DMS53 treated with DMSO at 0.1 percent for 48 hours (cell line): Measurements from ENCODE around the gene RAPGEF2.
"Not testable (repeated sequence)": the region's sequence is repeated elsewhere in the genome, so short reads cannot be mapped to it uniquely, and the experiment has no call there.

ENCODE experiments used
- DNase-seq: peaks from one replicate; lab custom pipeline; 2025; ENCODE audit not compliant: unreplicated experiment; lab: John Stamatoyannopoulos, UW

RAPGEF2 gene, protein sequence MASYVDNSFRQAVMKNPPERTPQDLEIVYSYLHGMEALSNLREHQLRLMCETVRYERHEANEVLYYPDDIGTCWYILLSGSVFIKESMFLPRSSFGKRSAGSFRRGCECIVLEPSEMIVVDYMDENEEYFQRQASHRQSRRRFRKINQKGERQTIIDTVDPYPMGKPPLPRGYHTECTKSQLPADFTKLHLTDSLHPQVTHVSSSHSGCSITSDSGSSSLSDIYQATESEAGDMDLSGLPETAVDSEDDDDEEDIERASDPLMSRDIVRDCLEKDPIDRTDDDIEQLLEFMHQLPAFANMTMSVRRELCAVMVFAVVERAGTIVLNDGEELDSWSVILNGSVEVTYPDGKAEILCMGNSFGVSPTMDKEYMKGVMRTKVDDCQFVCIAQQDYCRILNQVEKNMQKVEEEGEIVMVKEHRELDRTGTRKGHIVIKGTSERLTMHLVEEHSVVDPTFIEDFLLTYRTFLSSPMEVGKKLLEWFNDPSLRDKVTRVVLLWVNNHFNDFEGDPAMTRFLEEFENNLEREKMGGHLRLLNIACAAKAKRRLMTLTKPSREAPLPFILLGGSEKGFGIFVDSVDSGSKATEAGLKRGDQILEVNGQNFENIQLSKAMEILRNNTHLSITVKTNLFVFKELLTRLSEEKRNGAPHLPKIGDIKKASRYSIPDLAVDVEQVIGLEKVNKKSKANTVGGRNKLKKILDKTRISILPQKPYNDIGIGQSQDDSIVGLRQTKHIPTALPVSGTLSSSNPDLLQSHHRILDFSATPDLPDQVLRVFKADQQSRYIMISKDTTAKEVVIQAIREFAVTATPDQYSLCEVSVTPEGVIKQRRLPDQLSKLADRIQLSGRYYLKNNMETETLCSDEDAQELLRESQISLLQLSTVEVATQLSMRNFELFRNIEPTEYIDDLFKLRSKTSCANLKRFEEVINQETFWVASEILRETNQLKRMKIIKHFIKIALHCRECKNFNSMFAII (N-terminal part only)

DNA sequence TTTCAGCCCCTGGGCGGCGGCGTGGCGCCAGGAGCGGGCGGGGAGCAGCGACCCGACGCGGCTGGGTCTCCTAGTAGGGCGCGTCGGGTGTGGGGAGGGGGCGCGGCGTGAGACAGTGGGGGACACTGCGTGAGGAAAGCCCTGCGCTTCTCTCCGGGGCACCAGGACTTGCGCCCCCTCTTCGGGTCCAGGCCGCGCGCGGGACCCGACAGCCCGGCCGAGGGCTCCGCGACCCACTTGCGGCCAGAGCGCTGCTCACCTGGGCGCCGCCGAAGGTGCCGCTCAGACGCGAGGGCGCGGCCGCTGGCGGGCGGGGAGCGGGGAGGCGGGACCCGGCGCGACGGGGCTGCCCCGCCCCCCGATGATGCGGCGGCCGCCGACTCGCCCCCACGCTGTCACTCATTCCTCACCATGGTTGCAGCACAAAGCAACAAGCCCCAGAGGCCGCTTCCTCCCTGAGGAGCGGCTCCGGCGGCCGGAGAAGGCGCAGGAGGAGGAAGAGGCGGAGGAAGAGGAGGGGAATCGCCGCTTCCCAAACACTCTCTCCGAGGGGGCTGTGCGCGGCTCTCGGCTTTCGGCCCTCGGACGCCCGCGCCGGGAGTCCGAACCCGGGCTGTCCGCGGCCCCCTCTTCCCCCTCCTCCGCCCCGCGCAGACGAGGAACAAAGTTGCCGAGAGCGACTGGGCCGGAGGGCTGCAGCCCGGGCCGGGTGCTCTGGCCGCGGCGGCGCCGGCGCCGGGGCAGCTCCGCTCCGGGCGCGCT is at the start of gene RAPGEF2:
TSS of gene RAPGEF2 (plus strand) at position 458 of the 762 bp plus-strand sequence. CDS start 1,084 bp downstream, outside the sequence.
- peak; percentile 75 for DNase-seq

DNA sequence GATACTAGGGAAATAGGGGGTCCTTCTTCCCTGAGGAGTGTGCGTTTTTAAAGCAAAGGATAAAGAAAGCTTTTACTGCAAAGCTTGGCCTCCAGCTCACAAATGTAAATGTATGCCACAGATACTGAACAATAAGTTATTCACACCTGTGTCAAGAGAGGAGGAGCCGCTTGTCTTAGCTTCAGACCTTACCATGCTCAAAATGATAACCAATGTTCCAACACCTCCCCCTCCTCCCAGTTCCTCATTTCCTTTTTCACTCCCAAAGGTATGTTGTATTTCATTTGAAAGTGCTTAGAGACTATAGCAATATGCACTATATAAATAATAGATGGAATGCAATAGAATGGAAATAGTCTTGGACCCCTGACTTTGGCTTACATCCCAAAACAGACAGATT is 47.0 kb upstream of the RAPGEF2 start:
- no peak for DNase-seq

DNA sequence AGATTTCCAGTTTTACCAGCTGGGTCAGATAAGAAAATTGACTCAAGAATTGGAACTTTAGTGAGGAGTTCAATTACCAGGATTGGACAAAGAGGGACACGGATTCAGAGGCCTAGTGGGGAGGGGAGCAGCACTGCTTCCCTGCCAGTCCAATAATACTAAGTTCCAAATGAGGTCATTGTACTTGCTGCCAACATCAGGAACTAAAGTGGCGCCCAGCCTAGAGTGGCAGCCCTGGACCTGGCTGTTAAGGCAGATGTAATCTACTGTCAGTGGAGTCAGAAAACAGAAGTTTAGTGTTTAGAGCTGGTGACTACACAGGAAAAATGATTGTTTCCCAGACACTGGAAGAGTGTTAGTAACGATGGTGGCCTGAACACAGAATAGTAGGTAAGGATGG is 42.7 kb upstream of the RAPGEF2 start:
- DNase-seq, result no peak

DNA sequence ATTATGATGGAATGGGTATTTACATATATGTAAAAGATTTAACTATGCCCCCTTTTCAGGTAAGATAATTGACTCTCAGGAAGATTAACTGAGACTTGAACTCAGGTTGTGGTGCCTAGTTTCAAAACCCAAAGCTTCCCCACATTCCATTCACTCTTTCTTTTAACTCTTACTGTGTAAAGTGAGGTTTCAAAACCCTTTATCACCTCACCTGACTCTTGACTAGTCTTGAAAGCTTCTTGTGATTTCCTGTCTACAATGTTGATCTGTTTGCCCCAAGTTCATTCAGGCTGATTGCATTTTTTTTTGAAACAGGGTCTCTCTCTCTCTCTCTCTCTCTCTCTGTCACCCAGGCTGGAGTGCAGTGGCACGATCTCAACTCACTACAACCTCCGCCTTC is 40.5 kb upstream of the RAPGEF2 start:
- DNase-seq, result no peak

DNA sequence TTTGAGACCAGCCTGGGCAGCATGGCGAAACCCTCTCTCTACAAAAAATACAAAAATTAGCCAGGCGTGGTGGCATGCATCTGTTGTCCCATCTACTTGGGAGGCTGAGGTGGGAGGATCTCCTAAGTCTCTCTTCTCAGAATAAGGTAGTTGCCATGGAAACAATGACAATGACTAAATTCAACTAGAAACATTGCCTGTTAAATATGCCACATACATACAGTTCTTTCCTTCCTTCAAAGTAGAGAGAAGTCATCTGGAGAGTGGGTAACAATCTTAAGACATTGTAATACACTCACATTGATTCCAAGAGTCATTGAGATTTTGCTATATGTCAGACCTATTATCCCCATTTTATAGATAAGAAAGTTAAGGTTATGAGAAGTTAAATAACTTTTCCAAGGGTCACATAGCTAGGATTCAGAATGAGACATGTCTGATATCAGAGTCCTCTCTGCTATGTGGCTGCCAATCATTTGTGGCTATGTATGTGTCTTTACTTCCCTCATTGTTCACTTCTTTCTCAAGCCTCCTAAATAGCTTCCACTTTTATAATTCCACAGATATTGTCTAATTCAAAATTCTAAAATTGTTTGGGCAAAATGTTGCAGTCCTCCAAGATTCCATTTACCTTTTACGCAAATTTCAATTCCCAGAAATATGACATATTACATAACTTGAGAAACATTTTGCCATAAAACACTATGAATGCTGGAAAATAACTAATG is 37.2 kb upstream of the RAPGEF2 start:
- DNase-seq, result no peak

DNA sequence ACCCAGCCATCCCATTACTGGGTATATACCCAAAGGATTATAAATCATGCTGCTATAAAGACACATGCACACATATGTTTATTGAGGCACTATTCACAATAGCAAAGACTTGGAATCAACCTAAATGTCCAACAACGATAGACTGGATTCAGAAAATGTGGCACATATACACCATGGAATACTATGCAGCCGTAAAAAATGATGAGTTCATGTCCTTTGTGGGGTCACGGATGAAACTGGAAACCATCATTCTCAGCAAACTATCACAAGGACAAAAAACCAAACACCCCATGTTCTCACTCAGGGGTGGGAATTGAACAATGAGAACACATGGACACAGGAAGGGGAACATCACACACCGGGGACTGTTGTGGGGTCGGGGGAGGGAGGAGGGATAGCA is 34.7 kb upstream of the RAPGEF2 start:
- not testable (repeated sequence) for DNase-seq

DNA sequence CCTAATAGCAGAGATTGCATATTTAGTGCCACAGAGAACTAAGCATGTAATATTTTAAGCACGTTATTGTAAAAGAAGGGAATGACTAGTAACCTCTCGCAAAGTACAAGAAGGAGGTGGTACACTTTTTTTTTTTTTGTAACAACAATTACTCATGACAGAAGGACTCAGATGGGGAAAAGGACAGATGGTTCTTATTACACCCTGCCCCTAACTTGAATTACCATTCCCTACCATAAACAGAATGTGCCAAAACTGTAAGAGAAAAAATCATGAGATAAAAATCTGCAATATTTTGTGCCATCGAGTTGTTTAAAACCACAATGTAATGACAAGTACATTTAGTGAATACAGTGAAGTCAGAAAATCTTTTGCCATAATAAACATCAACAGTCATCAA is 33.0 kb upstream of the RAPGEF2 start:
- no peak for DNase-seq

DNA sequence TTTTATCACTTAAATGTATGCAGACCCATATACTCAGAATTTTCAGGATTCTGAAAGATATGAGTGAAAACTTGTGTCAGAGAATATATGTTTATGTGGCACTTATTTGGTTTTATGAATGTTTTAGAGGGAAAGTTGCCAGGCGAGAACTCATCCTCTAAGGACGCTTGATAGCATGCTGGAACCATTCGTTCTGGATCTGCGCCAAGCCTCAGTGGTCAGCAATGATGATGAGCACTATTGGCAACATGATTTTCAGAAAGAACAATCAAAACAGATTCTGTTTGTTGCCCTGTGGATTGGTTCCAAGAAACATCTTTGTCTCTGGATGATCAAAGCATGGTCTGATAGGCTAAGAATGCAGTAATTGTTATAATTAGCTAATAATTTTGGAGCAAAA is 32.1 kb upstream of the RAPGEF2 start:
- no peak for DNase-seq

DNA sequence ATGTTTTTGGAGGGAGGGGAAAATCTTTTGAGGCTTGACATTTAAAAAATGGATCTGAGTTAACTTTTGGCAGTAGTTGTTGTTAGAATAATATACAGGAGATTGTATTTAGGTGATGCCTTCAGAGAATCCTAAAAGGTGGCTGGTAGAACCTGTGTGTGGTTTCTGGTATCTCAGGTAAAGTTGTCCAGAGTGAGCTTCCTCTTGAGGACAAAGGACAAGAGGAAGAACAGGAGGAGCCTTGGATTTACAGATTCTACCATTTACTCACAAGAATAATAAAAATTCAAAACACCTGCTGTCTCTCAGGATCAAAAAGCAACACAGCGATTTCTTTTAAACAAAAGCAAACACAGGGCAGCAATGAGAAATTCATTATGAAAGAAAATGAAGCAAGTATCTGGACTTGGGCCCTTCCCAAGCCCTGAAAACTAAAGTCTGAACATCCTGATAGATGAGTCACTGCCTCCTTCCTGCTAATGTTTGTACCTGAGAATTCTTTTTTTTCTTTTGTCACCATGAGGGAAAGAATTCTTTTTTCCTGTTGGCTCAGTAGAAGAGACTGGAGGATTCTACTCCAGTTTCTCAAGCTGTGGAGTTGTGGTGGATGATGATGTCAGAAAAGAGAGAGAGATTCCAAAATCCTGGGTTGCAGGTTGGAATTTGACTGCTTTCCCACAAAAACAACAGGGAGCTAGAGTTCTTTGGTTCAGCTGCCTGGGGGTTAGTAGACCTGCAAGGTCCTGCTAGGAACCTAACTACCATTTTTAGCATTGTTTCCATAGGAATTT is 31.5 kb upstream of the RAPGEF2 start:
- DNase-seq, result no peak

DNA sequence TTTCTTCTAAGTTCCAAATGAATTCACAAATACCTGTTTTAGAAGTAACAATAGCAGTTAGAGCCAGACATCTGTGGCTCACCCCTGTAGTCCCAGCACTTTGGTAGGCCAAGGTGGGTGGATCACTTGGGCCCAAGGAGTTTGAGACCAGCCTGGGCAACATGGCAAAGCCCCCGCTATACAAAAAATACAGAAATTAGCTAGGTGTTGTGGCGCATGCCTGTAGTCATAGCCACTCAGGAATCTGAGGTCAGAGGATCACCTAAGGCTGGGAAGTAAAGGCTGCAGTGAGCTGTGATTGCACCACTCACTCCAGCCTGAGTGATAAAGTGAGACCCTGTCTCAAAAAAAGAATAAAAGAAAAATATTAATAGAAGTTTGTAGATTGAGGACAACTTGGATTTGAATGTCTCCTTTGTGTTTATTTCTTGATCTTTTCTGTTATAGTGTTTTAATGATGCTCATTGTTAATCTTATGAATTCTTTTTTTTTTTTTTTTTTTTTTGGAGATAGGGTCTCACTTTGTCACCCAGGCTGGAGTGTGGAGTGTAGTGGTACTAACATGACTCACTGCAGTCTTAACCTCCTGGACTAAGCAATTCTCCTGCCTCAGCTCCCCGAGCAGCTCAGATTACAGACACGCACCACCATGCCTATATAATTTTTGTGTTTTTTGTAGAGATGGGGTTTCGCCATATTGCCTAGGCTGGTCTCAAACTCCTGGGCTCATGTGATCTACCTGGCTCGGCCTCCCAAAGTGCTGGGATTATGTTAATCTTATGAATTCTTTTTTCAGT is 30.7 kb upstream of the RAPGEF2 start:
- DNase-seq, result no peak

DNA sequence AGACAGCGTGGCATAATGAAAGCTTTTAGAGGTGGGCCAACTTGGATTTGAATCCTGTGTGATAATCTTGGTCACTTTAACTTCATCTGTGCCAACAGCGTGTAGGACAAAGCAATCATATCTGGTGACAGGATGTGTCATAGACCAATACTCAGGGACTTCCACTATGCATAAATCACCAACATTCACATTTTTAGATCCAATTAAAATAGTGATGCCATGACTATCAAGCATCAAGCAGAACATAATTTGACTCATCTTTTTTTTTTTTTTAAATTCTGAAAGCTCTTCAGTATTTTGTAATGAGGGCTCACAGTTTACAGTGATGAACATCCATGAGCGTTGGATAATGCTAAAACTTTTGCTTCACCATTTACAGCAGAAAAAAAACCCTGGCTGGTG is 27.3 kb upstream of the RAPGEF2 start:
- DNase-seq, result no peak

DNA sequence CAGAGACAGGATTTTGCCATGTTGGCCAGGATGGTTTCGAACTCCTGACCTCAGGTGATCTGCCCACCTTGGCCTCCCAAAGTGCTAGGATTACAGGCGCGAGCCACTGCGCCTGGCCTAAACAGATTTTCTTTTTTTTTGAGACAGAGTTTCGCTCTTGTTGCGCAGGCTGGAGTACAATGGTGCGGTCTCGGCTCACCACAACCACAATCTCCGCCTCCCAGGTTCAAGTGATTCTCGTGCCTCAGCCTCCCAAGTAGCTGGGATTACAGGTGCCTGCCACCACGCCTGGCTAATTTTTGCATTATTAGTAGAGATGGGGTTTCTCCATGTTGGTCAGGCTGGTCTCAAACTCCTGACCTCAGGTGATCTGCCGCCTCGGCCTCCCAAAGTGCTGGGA is 25.9 kb upstream of the RAPGEF2 start:
- not testable (repeated sequence) for DNase-seq

DNA sequence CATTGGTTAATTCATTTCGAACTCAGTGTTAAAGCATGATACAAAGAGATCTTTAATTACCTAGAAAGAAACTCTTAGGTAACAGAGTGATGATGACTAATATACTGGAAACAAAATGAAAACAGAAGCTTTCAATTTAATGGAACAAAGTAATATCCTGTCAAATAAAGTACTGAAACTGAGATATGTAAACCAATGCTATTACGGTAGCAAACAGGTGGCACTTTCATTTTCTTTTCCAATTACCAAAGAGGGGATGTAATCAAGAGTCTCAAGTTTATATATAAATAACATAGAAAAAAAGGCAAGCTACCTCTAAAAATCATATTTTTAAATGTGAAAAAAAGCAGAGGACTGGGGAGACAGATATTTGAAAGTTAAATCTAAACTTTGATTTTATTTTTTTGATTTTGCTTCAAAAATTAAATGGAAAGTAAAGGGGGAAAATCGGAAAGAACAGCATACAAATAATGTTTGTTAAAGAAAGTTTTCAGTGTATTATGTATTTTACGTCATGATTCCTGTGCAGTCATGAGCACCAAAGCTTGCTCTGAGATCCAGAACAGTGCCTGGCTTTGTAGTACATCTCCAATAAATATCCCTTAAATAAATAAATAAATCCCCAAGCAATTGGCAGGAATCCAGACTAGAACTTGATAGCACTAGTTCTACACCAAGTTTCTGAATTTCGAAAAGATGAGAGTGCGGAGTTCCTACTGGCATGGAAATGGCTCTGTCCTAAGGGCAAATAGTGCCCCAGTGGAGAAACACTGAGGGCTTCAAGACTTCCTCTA is 25.0 kb upstream of the RAPGEF2 start:
- DNase-seq, result no peak

DNA sequence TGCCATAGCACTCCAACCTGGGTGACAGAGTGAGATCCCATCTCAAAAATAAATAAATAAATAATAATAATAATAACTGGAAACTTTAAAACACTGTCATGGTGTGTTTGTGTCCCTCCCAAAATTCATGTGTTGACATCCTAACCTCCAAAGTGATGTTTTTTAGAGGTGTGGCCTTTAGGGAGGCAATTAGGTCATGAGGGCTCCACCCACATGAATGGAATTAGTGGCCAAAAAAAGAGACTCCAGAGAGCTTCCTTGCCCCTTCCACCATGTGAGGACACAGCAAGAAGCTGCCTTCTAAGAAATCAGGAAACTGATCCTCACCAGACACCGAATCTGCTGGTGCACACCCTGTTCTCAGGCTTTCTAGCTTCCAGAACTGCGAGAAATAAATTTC is 23.8 kb upstream of the RAPGEF2 start:
- DNase-seq, result no peak

DNA sequence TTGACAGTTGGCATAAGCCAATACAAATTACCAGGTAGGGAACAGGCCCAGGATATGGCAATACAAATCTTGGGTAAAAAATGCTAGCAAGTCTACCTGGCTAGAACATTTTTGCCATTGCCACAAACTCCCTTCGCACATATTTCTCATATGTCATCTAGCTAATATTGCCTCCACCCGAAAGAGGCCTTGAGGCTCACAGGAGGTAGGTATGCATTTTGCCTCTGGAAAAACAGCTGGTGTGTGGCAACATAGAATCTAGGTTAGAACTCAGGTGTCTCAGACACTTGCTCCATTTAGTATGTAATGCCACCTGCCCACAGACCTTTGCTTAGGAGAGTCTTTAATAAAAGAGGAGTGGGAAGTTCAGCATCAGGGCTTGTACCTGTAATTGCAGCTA is 16.3 kb upstream of the RAPGEF2 start:
- DNase-seq, result no peak

DNA sequence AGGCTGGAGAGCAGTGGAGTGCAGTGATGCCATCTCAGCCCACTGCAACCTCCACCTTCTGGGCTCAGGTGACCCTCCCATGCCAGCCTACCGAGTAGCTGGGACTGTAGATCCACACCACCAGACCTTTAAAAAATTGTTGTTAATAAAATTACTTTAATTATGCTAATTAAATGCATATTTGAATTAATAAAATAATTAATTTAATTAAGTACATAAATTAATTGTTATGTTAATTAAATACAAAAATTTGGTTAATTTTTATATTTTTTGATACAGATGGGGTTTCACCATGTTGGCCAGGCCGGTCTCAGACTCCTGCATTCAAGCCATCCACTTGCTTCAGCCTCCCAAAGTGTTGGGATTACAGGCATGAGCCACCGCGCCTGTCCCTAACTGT is 12.6 kb upstream of the RAPGEF2 start:
- no peak for DNase-seq

DNA sequence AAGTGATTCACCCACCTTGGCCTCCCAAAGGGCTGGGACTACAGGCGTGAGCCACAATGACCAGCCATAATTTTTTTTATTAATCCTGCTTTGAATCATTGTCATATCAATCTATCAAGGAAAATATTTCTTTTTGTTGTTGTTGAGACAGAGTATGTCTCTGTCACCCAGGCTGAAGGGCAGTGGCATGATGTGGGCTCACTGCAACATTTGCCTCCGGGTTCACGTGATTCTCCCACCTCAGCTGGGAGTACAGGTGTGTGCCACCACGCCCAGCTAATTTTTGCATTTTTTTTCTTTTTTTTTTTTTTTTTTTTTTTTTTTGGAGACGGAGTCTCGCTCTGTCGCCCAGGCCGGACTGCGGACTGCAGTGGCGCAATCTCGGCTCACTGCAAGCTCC is 8.7 kb upstream of the RAPGEF2 start:
- not testable (repeated sequence) for DNase-seq

DNA sequence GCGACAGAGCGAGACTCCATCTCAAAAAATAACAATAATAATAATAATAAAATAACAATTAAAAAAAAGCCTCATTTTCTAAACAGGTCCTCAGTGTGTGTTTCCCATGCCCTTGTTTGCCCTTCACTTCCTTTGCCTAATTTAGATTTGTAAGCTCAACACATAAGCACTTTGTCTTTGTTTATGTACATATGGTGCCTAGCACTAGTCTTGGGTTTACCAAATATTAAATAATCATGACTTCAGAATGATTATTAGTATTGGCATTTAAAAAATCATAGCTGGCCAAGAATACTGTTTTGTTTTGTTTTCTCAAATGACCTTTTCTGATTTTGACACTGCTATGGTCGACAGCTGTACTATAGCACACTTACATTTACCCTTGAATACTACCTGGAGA is 6.4 kb upstream of the RAPGEF2 start:
- no peak for DNase-seq
